Colonic mucosa (tissue), 4 donors: ENCODE measurements around the gene SPEF2. TPM values are rescaled to one million over a fixed set of nuclear protein-coding genes. Genes with fewer than 3 reads are reported as not detected.

Experiments
- DNase-seq: peaks from one replicate; pipeline ENCODE4 v3.0.0-alpha.2; 2020
- H3K27ac ChIP-seq: fragments of 200-600 bp; one replicate; pipeline ENCODE4 v1.8.0; 2021
- H3K27me3 ChIP-seq: fragments of 200-600 bp; one replicate; pipeline ENCODE4 v1.8.0; 2021
- H3K36me3 ChIP-seq: fragments of 200-600 bp; one replicate; pipeline ENCODE4 v1.8.0; 2021
- H3K4me1 ChIP-seq: fragments of 200-600 bp; one replicate; pipeline ENCODE4 v1.8.0; 2021; ENCODE audit warnings: mild to moderate bottlenecking
- H3K4me3 ChIP-seq: fragments of 200-600 bp; one replicate; pipeline ENCODE4 v1.8.0; 2021
- H3K9ac ChIP-seq, 2 donors: one replicate each; pipeline ENCODE4 v1.7.0; 2013; ENCODE audit warnings: control low read depth in 2 of 2, low read depth in 2 of 2, low read length in 2 of 2
- H3K9me3 ChIP-seq: fragments of 200-600 bp; one replicate; pipeline ENCODE4 v1.8.0; 2021
- CTCF ChIP-seq: fragments of 200-600 bp; IDR thresholded peaks from one replicate; pipeline ENCODE4 v1.8.0; 2022; ENCODE audit warnings: antibody characterized with exemption, mild to moderate bottlenecking
- intact Hi-C: fragments of 100-400 bp; cut with DNase I; formaldehyde crosslinking; loops from one replicate; pipeline ENCODE4 v1.14.1; 2022
- total RNA-seq, 2 donors: library from RNA; stranded (reverse); fragmentation: NEBNext Ultra II Directional in 1 of 2; extraction: Animal tissue kit (Norgen Biotek cat#: 25700) in 1 of 2; gene quantifications; one replicate each; pipeline ENCODE4 v1.2.1, GENCODE V29; 2021
- donor health status: healthy.
- donor health status: DM: no; HTN: no; CAD: no.
- donor health status: DM: no; HTN: no; CAD: no.

Gene SPEF2
- total RNA-seq, 2 donors from 2014 or later: 3.3 to 6.0 TPM

GRCh38 chr5:35674049-35674448 lies 56.4 kb downstream of the SPEF2 start:
- intact Hi-C loops: no loop called here
- Histone ChIP-seq H3K9ac (no peak overlapping the region), H3K27ac (no peak overlapping the region), H3K4me1 (no peaks in the 10 kb centered on the region), H3K9me3 (no peaks in the 10 kb centered on the region), H3K4me3 (no peak overlapping the region), H3K36me3 (no peaks in the 10 kb centered on the region), H3K27me3 (no peaks in the 10 kb centered on the region)
- DNase-seq: no peak
- TF ChIP-seq CTCF: no peak

DNA sequence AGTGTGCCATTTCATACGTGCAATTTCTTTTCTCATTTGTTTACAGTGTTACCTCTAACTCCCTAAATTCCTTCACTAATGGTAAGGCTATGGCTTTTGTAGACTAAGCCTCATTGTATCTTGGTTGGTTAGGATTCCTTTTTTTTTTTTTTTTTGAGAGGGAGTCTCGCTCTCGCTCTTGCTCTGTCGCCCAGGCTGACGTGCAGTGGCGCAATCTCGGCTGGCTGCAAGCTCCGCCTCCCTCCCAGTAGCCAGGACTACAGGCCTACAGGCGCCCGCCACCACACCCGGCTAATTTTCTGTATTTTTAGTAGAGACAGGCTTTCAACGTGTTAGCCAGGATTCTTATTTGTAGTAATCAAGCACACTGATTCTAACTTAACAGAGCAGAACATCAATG lies 57.7 kb downstream of the SPEF2 start:
- Histone ChIP-seq H3K4me1 (no peaks in the 10 kb centered on the region), H3K9ac (no peak overlapping the region)
- DNase-seq: no peak

GRCh38 chr5:35677878-35678277 lies 60.2 kb downstream of the SPEF2 start:
- TF ChIP-seq CTCF: no peak
- H3K9ac ChIP-seq: no peak overlapping the region
- no peaks in the 10 kb centered on the region for H3K9me3 ChIP-seq
- DNase-seq: no peak
- H3K27ac ChIP-seq: no peak overlapping the region
- H3K36me3 ChIP-seq: no peaks in the 10 kb centered on the region
- H3K27me3 ChIP-seq: no peaks in the 10 kb centered on the region
- H3K4me3 ChIP-seq: no peak overlapping the region
- no peaks in the 10 kb centered on the region for H3K4me1 ChIP-seq
- intact Hi-C loops: no loop called here

More for the DNA sequence above, 57.7 kb downstream of the SPEF2 start:
- no peak overlapping the region for H3K4me3 ChIP-seq
- H3K27me3 ChIP-seq: no peaks in the 10 kb centered on the region
- no peak overlapping the region for H3K27ac ChIP-seq
- intact Hi-C loops: no loop called here
- no peaks in the 10 kb centered on the region for H3K36me3 ChIP-seq
- no peaks in the 10 kb centered on the region for H3K9me3 ChIP-seq
- TF ChIP-seq CTCF: no peak

GRCh38 chr5:35678661-35679060 lies 61.0 kb downstream of the SPEF2 start:
- H3K9ac ChIP-seq: no peak overlapping the region
- H3K27ac ChIP-seq: no peak overlapping the region
- intact Hi-C loops: no loop called here
- H3K27me3 ChIP-seq: no peaks in the 10 kb centered on the region
- DNase-seq: no peak
- no peaks in the 10 kb centered on the region for H3K36me3 ChIP-seq
- no peak overlapping the region for H3K4me3 ChIP-seq
- TF ChIP-seq CTCF: no peak
- no peaks in the 10 kb centered on the region for H3K4me1 ChIP-seq
- no peaks in the 10 kb centered on the region for H3K9me3 ChIP-seq

- DNase-seq: no peak
Observed at GRCh38 chr5:35679357-35679756, 61.7 kb downstream of the SPEF2 start.

More at GRCh38 chr5:35679357-35679756, 61.7 kb downstream of the SPEF2 start:
- Histone ChIP-seq H3K27ac (no peak overlapping the region), H3K4me1 (no peaks in the 10 kb centered on the region), H3K9ac (no peak overlapping the region), H3K4me3 (no peak overlapping the region), H3K27me3 (no peaks in the 10 kb centered on the region), H3K9me3 (no peaks in the 10 kb centered on the region), H3K36me3 (no peaks in the 10 kb centered on the region)
- no peak for TF ChIP-seq CTCF
- intact Hi-C loops: no loop called here
